Measurements from ENCODE around the gene CNGA3. TPM values are rescaled to one million over a fixed set of nuclear protein-coding genes. Genes with fewer than 3 reads are reported as not detected.
A peak's percentile ranks its signal among the peaks of the same experiment; 100 is the strongest.
"Not testable (repeated sequence)": the region's sequence is repeated elsewhere in the genome, so short reads cannot be mapped to it uniquely, and the experiment has no call there.

Gene CNGA3
- total RNA-seq, 4 donors from 2014 or later: 1.7 to 3.0 (median 2.2) TPM; not detected in 1

DNA sequence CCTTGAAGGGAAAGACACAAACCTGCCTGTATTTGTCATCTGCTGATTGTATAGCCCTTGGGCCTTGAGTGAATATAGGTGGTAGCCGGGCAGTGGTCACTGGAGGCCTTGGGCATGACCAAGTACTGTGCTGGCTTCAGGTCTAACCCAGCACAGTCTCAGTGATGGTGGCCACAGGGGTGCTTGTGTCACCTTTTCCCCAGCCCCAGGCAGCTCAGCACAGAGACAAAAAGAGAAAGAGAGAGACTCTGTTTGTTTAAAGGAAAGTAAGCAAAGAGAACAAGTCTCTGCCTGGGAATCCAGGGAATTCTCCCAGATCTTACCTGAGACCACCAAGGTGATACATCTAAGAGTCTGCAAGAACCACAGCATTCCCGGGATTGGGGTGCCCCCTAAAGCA lies 59.0 kb downstream of the CNGA3 start:
- no peak overlapping the region for H3K4me3 ChIP-seq
- no peaks in the 10 kb centered on the region for H3K4me1 ChIP-seq
- no peak for DNase-seq
- TF ChIP-seq, protein P1, sequence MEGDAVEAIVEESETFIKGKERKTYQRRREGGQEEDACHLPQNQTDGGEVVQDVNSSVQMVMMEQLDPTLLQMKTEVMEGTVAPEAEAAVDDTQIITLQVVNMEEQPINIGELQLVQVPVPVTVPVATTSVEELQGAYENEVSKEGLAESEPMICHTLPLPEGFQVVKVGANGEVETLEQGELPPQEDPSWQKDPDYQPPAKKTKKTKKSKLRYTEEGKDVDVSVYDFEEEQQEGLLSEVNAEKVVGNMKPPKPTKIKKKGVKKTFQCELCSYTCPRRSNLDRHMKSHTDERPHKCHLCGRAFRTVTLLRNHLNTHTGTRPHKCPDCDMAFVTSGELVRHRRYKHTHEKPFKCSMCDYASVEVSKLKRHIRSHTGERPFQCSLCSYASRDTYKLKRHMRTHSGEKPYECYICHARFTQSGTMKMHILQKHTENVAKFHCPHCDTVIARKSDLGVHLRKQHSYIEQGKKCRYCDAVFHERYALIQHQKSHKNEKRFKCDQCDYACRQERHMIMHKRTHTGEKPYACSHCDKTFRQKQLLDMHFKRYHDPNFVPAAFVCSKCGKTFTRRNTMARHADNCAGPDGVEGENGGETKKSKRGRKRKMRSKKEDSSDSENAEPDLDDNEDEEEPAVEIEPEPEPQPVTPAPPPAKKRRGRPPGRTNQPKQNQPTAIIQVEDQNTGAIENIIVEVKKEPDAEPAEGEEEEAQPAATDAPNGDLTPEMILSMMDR (IDR thresholded peaks at IDR 0.05): no peak
- no peak for TF ChIP-seq POLR2A (IDR thresholded peaks at IDR 0.05)
- H3K36me3 ChIP-seq: no peaks in the 10 kb centered on the region
- no peaks in the 10 kb centered on the region for H3K27me3 ChIP-seq
- H3K27ac ChIP-seq: no peak overlapping the region
- H3K9me3 ChIP-seq: no peaks in the 10 kb centered on the region

DNA sequence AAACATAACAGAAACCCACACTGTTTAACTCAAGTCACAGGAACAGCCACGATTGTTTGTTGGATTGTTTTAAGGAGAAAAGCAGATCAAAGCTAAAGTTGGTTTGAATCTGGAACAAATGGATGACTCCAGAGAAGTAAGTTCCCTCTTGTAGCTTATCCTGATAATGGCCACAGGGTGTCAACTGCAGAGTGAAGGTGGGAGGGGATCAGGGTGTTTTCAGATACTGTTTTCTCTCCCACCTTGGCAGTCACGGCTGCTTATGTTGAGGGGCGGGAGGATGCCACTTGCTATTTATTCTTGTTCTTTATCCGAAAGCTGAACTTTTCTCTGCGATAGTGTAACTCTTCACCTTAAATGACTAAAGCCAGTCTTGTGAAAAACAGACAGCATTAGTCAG lies 61.9 kb downstream of the CNGA3 start:
- Histone ChIP-seq H3K4me3 (no peak overlapping the region), H3K36me3 (no peaks in the 10 kb centered on the region), H3K4me1 (no peaks in the 10 kb centered on the region)

DNA sequence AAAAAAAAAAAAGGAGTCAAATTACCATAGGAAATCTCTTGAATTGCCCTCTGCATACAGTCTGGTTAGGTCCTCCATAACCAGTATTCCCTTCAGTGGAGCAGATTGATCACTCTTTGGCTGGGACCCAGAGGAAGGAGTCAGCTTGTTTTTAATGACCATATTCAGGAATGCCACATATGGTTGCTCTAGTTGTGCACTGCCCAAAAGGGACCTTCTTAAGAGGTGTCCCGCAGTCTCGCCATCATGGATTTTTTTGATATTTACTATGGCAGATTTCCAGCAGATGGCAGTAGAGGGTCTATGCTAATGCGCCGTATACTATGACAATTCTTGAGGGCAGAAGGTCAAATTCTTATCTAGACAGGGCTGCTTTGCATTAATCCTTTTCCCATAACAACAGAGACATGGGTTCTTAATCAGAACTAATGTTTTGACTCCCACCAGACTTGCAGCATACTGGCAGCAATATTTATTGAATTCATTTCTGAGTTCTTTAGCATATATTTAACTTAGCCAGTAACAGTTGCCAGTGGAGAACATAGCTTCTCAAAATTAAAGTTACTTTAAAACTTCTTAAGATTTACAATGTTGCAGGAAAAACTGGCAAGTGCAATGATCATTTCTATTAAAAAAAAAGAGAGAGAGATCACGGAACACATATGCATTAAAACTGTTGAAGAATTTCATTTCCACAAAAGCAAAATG lies 66.6 kb downstream of the CNGA3 start:
- peak in 2 of 3 donors; percentile 44 to 70 for DNase-seq
- Histone ChIP-seq H3K4me3 (no peak overlapping the region), H3K36me3 (no peaks in the 10 kb centered on the region), H3K4me1 (no peaks in the 10 kb centered on the region), H3K27ac (no peak overlapping the region), H3K27me3 (no peaks in the 10 kb centered on the region), H3K9me3 (peaks cover 0 to 3% (median 0%) of the 10 kb centered on the region in 4 donors)
- TF ChIP-seq POLR2A (IDR thresholded peaks at IDR 0.05): no peak
- TF ChIP-seq, protein P1 (IDR thresholded peaks at IDR 0.05): peak; percentile 71 to 92 (median 82)

More for the DNA sequence above, 61.9 kb downstream of the CNGA3 start:
- no peak for DNase-seq
- TF ChIP-seq, protein P1 (IDR thresholded peaks at IDR 0.05): no peak
- no peak for TF ChIP-seq POLR2A (IDR thresholded peaks at IDR 0.05)
- Histone ChIP-seq H3K27ac (no peak overlapping the region), H3K9me3 (no peaks in the 10 kb centered on the region), H3K27me3 (no peaks in the 10 kb centered on the region)

DNA sequence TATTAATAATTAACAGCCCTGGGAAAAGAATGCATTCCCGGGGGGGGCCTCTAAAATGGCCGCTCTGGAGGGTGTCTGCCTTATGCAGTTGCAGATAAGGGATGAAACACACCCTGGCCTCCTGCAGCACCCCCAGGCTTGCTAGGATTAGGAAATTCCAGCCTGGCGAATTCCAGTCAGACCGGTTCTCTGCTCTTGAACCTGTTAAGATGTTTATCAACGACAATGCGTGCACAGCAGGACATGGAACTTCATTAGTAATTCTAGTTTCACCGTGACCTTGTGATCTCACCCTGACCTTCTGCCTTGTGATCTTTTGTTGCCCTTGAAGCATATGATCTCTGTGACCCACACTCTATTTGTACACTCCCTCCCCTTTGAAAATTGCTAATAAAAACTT lies 68.0 kb downstream of the CNGA3 start:
- H3K4me3 ChIP-seq, H3K9me3 ChIP-seq, H3K27ac ChIP-seq, H3K36me3 ChIP-seq, H3K4me1 ChIP-seq, H3K27me3 ChIP-seq, DNase-seq: not testable (repeated sequence)

DNA sequence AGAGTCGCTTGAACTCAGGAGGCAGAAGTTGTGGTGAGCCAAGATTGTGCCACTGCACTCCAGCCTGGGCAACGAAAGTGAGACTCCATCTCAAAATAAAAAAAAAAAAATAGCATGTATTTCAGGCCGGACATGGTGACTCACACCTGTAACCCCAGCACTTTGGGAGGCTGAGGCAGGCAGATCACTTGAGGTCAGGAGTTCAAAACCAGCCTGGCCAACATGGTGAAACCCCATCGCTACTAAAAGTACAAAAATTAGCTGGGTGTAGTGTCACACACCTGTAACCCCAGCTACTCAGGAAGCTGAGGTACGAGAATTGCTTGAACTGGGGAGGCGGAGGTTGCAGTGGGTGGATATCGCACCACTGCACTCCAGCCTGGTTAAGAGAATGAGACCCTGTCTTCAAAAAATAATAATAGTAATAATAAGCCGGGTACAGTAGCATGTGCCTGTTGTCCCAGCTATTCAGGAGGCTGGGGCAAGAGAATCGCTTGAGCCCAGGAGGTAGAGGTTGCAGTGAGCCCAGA lies 69.5 kb downstream of the CNGA3 start:
- not testable (repeated sequence) for H3K9me3 ChIP-seq, H3K4me3 ChIP-seq, DNase-seq, H3K36me3 ChIP-seq, H3K27me3 ChIP-seq, H3K4me1 ChIP-seq, H3K27ac ChIP-seq

DNA sequence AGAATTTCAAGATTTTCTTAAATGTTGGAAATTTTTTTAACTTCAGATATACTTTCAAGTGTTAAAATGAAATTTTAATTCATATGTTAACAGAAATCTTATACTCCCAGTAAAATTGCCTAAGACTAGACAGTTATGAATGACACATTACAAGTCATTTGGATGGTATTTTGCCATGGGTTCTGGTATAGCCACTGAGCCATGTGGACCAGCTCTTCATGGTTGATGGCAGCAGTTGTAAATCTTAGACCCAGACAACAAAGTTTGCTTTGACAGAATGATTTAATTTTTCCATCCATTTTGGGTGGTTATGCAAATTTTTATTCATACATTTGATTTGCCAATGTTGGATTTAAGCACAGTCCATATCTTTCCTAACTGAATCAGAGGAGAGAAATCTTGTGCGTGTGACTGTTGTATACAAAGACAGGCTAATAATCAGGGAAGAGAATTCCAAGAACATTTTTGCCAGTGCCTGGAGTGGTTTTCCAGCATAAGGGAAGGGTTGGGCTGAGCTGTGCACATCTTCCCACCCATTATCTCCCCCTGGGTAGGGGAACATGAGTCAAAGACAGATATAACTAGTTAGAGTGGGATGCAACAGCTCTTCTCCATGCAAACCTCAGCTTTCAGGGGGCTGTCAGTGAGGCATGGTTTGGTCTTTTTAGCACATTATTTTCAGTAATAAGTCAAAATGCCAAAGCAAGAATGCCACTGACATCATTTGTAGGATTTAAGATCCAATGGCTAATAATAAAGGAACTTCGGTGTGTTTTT lies 70.3 kb downstream of the CNGA3 start:
- Histone ChIP-seq H3K27ac (no peak overlapping the region), H3K36me3 (no peaks in the 10 kb centered on the region), H3K4me3 (no peak overlapping the region), H3K4me1 (no peaks in the 10 kb centered on the region), H3K9me3 (peaks cover 0 to 3% (median 0%) of the 10 kb centered on the region in 4 donors), H3K27me3 (no peaks in the 10 kb centered on the region)
- DNase-seq: no peak
- TF ChIP-seq, protein P1 (IDR thresholded peaks at IDR 0.05): no peak
- TF ChIP-seq POLR2A (IDR thresholded peaks at IDR 0.05): no peak
